Transverse colon (tissue), 4 donors: Measurements from ENCODE around the gene TRIM3.

Experiments used
- CTCF ChIP-seq, 5 experiments: fragments of 200-600 bp in 3 of 5; fragments of 450-650 bp in 2 of 5; sonication (generic) in 3 of 5; IDR thresholded peaks; 1 replicate in 2 of 5; 2 replicates in 3 of 5; pipeline ENCODE4 v1.5.1; 2016 to 2017; ENCODE audit warnings: antibody characterized with exemption in 5 of 5, inconsistent platforms in 3 of 5, mild to moderate bottlenecking in 2 of 5, moderate library complexity in 1 of 5
- POLR2A ChIP-seq: fragments of 450-650 bp; IDR thresholded peaks from one replicate; pipeline ENCODE4 v1.6.1; 2016; ENCODE audit warnings: antibody characterized with exemption, mild to moderate bottlenecking, moderate library complexity
- POLR2AphosphoS5 ChIP-seq, 3 donors: sonication (generic); formaldehyde crosslinking; IDR thresholded peaks; one replicate each; pipeline ENCODE4 v1.6.1; 2016; ENCODE audit warnings: antibody characterized with exemption in 3 of 3

GRCh38 chr11:6433998-6434660, 39.6 kb downstream of the TRIM3 start:
- TF ChIP-seq POLR2A, result no peak
- TF ChIP-seq POLR2AphosphoS5 (IDR thresholded peaks at IDR 0.05), result no peak
- no peak for TF ChIP-seq CTCF (IDR thresholded peaks at IDR 0.05)
